ENCODE data around the gene PCOLCE2. TPM values are rescaled to one million over a fixed set of nuclear protein-coding genes. Genes with fewer than 3 reads are reported as not detected.

PCOLCE2 gene
- total and polyA plus RNA-seq, 10 of the 15 experiments (the other 5 are each of a cell fraction or from before 2014, with no cell fraction given): 0.11 to 7.6 (median 0.40) TPM

DNA sequence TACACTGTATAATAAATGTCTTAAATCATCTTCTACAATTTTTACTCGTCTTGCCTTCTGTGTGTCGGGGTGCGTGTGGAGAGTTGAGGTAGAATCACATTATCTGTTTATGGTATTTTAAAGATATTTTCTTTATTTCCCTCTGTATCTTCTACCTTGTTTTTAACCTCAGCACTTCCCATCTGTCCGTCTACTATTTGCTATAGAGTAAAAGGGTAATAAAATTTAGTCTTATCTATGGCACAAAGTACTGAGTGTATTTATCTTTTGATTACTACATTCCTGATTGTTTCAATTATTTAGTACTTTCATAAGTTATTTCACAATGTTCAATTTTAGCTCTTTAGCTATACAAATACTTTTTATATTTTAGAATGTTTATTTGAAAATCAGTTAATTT is 102.9 kb downstream of the PCOLCE2 start:
- ChIA-PET CTCF (no interaction called here), POLR2A (no interaction called here)
- in situ Hi-C loops (cut with MboI): no loop called here

DNA sequence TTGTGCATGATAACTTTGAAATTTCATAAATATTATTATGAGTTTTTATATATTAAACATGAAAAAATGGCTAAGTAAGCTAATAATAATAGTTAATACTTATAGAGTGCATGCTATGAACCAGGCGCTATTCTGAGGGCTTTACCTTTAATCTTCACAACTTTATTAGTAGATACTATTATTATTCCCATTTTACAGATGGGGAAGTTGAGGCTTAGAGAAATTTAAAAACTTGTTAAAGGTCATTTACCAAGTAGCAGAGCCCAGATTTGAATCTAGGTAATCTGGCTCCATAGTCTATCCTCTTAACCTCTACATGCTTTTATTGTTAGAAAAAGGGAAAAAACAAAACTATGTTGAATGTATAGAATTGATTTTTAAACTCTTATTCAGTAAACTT is 104.7 kb downstream of the PCOLCE2 start:
- Histone ChIP-seq H3K27ac (ENCODE audit: control insufficient read depth, insufficient read depth) (no peak overlapping the region), H3K4me2 (ENCODE audit: control insufficient read depth, insufficient read depth) (no peak overlapping the region), H3K27me3 (replicated peaks in 1 of 2; ENCODE audit: control insufficient read depth in 2 of 2, insufficient read depth in 2 of 2, low read length in 1 of 2) (peaks cover 0 to 2% of the 10 kb centered on the region in 2 experiments; a peak in 1 of 4 replicates), H3K4me3 (no peak overlapping the region), H3K9me3 (replicated peaks; ENCODE audit: control insufficient read depth, insufficient read depth, low read length) (no peaks in the 10 kb centered on the region), H4K20me1 (ENCODE audit: control insufficient read depth, insufficient read depth) (no peaks in the 10 kb centered on the region), H3K9ac (ENCODE audit: control insufficient read depth, insufficient read depth, low read length) (no peak overlapping the region), H3K4me1 (ENCODE audit: control insufficient read depth, insufficient read depth, low read length) (no peaks in the 10 kb centered on the region), H2AFZ (ENCODE audit: control insufficient read depth, low read depth, low read length) (no peak overlapping the region), H3K79me2 (ENCODE audit: control insufficient read depth, insufficient read depth, low read length) (no peaks in the 10 kb centered on the region), H3K36me3 (ENCODE audit: control insufficient read depth in 2 of 2, insufficient read depth in 2 of 2, low read length in 1 of 2) (no peaks in the 10 kb centered on the region)
- intact Hi-C loops (cut with micrococcal nuclease; ENCODE audit: unreplicated experiment): no loop called here
- CTCF ChIA-PET: no interaction called here
- ATAC-seq (no peak), FAIRE-seq (no peak), DNase-seq (ENCODE audit: low read depth, low spot score) (no peak)
- SMC1A ChIA-PET (ENCODE audit: uncharacterized antibody, unreplicated experiment): interaction anchor here (0.7 kb wide), 1 partner anchor 9 kb away, joined by 3 read pairs; no protein-coding TSS in a partner anchor
- RAD21 ChIA-PET (ENCODE audit: unreplicated experiment): no interaction called here
- no TSS peak for BruUV-seq (replicated peaks)
- POLR2A ChIA-PET: no interaction called here
- in situ Hi-C loops (cut with MboI): no loop called here
- TF ChIP-seq TBL1XR1 (IDR thresholded peaks at IDR 0.05; ENCODE audit: low read depth, low read length): no peak
- TF ChIP-seq STAT1 (conservative IDR thresholded peaks at IDR 0.05): no peak
- TF ChIP-seq RAD21 (IDR thresholded peaks at IDR 0.05; ENCODE audit: insufficient read depth, low read depth, low read length): no peak
- TF ChIP-seq SREBF1 (IDR thresholded peaks at IDR 0.05; ENCODE audit: low read length): no peak
- TF ChIP-seq TCF12 (IDR thresholded peaks at IDR 0.05; ENCODE audit: low read depth, low read length): no peak
- TF ChIP-seq, protein P1, sequence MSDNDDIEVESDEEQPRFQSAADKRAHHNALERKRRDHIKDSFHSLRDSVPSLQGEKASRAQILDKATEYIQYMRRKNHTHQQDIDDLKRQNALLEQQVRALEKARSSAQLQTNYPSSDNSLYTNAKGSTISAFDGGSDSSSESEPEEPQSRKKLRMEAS (IDR thresholded peaks at IDR 0.05; ENCODE audit: low read depth, low read length): no peak
- TF ChIP-seq EGR1 (IDR thresholded peaks at IDR 0.05; ENCODE audit: borderline replicate concordance in 1 of 2, low read depth in 2 of 2, low read length in 2 of 2): no peak
- no peak for TF ChIP-seq HDGF (IDR thresholded peaks at IDR 0.05)
- TF ChIP-seq RFX5 (IDR thresholded peaks at IDR 0.05; ENCODE audit: low read depth, low read length): no peak
- TF ChIP-seq CHD2 (IDR thresholded peaks at IDR 0.05; ENCODE audit: borderline replicate concordance, low read depth, low read length): no peak
- no peak for TF ChIP-seq DPF2 (IDR thresholded peaks at IDR 0.05)
- TF ChIP-seq STAT3 (IDR thresholded peaks at IDR 0.05; ENCODE audit: low read depth, low read length): no peak
- no peak for TF ChIP-seq SMC3 (IDR thresholded peaks at IDR 0.05; ENCODE audit: borderline replicate concordance, low read length)
- TF ChIP-seq PAX8 (IDR thresholded peaks at IDR 0.05): no peak
- no peak for TF ChIP-seq SMAD5 (IDR thresholded peaks at IDR 0.05; ENCODE audit: low read depth)
- TF ChIP-seq, protein P2, sequence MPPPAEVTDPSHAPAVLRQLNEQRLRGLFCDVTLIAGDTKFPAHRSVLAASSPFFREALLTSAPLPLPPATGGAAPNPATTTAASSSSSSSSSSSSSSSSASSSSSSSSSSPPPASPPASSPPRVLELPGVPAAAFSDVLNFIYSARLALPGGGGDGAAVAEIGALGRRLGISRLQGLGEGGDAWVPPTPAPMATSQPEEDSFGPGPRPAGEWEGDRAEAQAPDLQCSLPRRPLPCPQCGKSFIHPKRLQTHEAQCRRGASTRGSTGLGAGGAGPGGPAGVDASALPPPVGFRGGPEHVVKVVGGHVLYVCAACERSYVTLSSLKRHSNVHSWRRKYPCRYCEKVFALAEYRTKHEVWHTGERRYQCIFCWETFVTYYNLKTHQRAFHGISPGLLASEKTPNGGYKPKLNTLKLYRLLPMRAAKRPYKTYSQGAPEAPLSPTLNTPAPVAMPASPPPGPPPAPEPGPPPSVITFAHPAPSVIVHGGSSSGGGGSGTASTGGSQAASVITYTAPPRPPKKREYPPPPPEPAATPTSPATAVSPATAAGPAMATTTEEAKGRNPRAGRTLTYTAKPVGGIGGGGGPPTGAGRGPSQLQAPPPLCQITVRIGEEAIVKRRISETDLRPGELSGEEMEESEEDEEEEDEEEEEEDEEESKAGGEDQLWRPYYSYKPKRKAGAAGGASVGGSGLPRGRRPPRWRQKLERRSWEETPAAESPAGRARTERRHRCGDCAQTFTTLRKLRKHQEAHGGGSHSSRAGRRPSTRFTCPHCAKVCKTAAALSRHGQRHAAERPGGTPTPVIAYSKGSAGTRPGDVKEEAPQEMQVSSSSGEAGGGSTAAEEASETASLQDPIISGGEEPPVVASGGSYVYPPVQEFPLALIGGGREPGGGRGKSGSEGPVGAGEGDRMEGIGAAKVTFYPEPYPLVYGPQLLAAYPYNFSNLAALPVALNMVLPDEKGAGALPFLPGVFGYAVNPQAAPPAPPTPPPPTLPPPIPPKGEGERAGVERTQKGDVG (CRISPR knock-in tag; IDR thresholded peaks at IDR 0.05): no peak
- WGBS (ENCODE audit: insufficient coverage, insufficient replicate concordance, low lambda C conversion rate, missing lambda C conversion rate): 89% methylated on average over 1 of the region's 1 CpG

More for the DNA sequence above, 102.9 kb downstream of the PCOLCE2 start:
- no peaks in the 10 kb centered on the region for H3K4me1 ChIP-seq (ENCODE audit: control insufficient read depth, insufficient read depth, low read length)
- H4K20me1 ChIP-seq (ENCODE audit: control insufficient read depth, insufficient read depth): no peaks in the 10 kb centered on the region
- FAIRE-seq (no peak), ATAC-seq (no peak), DNase-seq (ENCODE audit: low read depth, low spot score) (no peak)
- no peak overlapping the region for H2AFZ ChIP-seq (ENCODE audit: control insufficient read depth, low read depth, low read length)
- H3K79me2 ChIP-seq (ENCODE audit: control insufficient read depth, insufficient read depth, low read length): no peaks in the 10 kb centered on the region
- intact Hi-C loops (cut with micrococcal nuclease; ENCODE audit: unreplicated experiment): no loop called here
- no peak overlapping the region for H3K9ac ChIP-seq (ENCODE audit: control insufficient read depth, insufficient read depth, low read length)
- TF ChIP-seq MTA3 (IDR thresholded peaks at IDR 0.05; ENCODE audit: borderline replicate concordance, low read length): no peak
- H3K4me3 ChIP-seq: no peak overlapping the region
- no peaks in the 10 kb centered on the region for H3K36me3 ChIP-seq (ENCODE audit: control insufficient read depth in 2 of 2, insufficient read depth in 2 of 2, low read length in 1 of 2)
- H3K4me2 ChIP-seq (ENCODE audit: control insufficient read depth, insufficient read depth): no peak overlapping the region
- H3K9me3 ChIP-seq (replicated peaks; ENCODE audit: control insufficient read depth, insufficient read depth, low read length): no peaks in the 10 kb centered on the region
- ChIA-PET SMC1A (ENCODE audit: uncharacterized antibody, unreplicated experiment) (no interaction called here), RAD21 (ENCODE audit: unreplicated experiment) (no interaction called here)
- peaks cover 0 to 2% of the 10 kb centered on the region in 2 experiments; a peak in 1 of 4 replicates for H3K27me3 ChIP-seq (replicated peaks in 1 of 2; ENCODE audit: control insufficient read depth in 2 of 2, insufficient read depth in 2 of 2, low read length in 1 of 2)
- 54% methylated on average over 4 of the region's 4 CpGs for WGBS (ENCODE audit: insufficient coverage, insufficient replicate concordance, low lambda C conversion rate, missing lambda C conversion rate)
- no peak overlapping the region for H3K27ac ChIP-seq (ENCODE audit: control insufficient read depth, insufficient read depth)
- no TSS peak for BruUV-seq (replicated peaks)

Measured in GM12878 (cell line).